ENCODE results near the gene LCN10. TPM values are rescaled to one million over a fixed set of nuclear protein-coding genes. Genes with fewer than 3 reads are reported as not detected.

LCN10 gene
- total RNA-seq, 4 donors from 2014 or later: 0.96 to 33.6 (median 3.3) TPM

GRCh38 chr9:136726118-136726517 is 16.6 kb downstream of the LCN10 start:
- DNase-seq: no peak
- H3K4me1 ChIP-seq: peaks cover 15 to 40% (median 29%) of the 10 kb centered on the region in 4 donors
- H3K4me3 ChIP-seq: peak overlapping the region in 1 of 4 donors; percentile 90
- in situ Hi-C loops (cut with MboI; ENCODE audit: low pct_ligation_motif_present in 1 of 4, low pct_unique_long_range_greater_than_20kb in 1 of 4, low sequenced_read_pairs in 3 of 4): no loop called here
- intact Hi-C loops (cut with DNase I; ENCODE audit: low total_unique reads): loop anchor here (5.0 kb wide), 1 partner anchor 39 kb away; the partner anchor contains the start of gene AGPAT2
- H3K9me3 ChIP-seq: no peaks in the 10 kb centered on the region
- H3K27me3 ChIP-seq: no peaks in the 10 kb centered on the region
- H3K27ac ChIP-seq: peak overlapping the region in 1 of 4 donors; percentile 85
- WGBS, 2 donors (ENCODE audit: low coverage in 1 of 2): 75% methylated on average over 16 of the region's 16 CpGs; no CpG with 5 or more reads in 1 of the 2 donors
- TF ChIP-seq POLR2AphosphoS5 (IDR thresholded peaks at IDR 0.05): no peak
- no peak for TF ChIP-seq EP300 (IDR thresholded peaks at IDR 0.05; ENCODE audit: low read depth)
- no peak for TF ChIP-seq CTCF (IDR thresholded peaks at IDR 0.05)
- no peak for TF ChIP-seq POLR2A (IDR thresholded peaks at IDR 0.05)
- peaks cover 0 to 22% (median 9%) of the 10 kb centered on the region in 4 donors for H3K36me3 ChIP-seq

GRCh38 chr9:136725612-136726011 is 17.1 kb downstream of the LCN10 start:
- no peak for DNase-seq
- no peaks in the 10 kb centered on the region for H3K27me3 ChIP-seq
- peak overlapping the region in 1 of 4 donors; percentile 90 for H3K4me3 ChIP-seq
- in situ Hi-C loops (cut with MboI; ENCODE audit: low pct_ligation_motif_present in 1 of 4, low pct_unique_long_range_greater_than_20kb in 1 of 4, low sequenced_read_pairs in 3 of 4): no loop called here
- WGBS, 2 donors (ENCODE audit: low coverage in 1 of 2): 78% methylated on average over 10 of the region's 10 CpGs; no CpG with 5 or more reads in 1 of the 2 donors
- peaks cover 0 to 22% (median 9%) of the 10 kb centered on the region in 4 donors for H3K36me3 ChIP-seq
- H3K9me3 ChIP-seq: no peaks in the 10 kb centered on the region
- TF ChIP-seq POLR2AphosphoS5 (IDR thresholded peaks at IDR 0.05): no peak
- TF ChIP-seq CTCF (IDR thresholded peaks at IDR 0.05): no peak
- no peak for TF ChIP-seq EP300 (IDR thresholded peaks at IDR 0.05; ENCODE audit: low read depth)
- no peak for TF ChIP-seq POLR2A (IDR thresholded peaks at IDR 0.05)
- H3K4me1 ChIP-seq: peaks cover 15 to 45% (median 32%) of the 10 kb centered on the region in 4 donors
- intact Hi-C loops (cut with DNase I; ENCODE audit: low total_unique reads): loop anchor here (5.0 kb wide), 1 partner anchor 38 kb away; the partner anchor contains the start of gene AGPAT2
- no peak overlapping the region for H3K27ac ChIP-seq

- Histone ChIP-seq H3K27ac (no peak overlapping the region), H3K36me3 (peaks cover 0 to 22% (median 9%) of the 10 kb centered on the region in 4 donors), H3K27me3 (no peaks in the 10 kb centered on the region), H3K9me3 (no peaks in the 10 kb centered on the region), H3K4me1 (peaks cover 15 to 52% (median 39%) of the 10 kb centered on the region in 4 donors), H3K4me3 (no peak overlapping the region)
- intact Hi-C loops (cut with DNase I; ENCODE audit: low total_unique reads) (loop anchor here (5.0 kb wide), 1 partner anchor 37 kb away; the partner anchor contains the start of gene AGPAT2), in situ Hi-C loops (cut with MboI; ENCODE audit: low pct_ligation_motif_present in 1 of 4, low pct_unique_long_range_greater_than_20kb in 1 of 4, low sequenced_read_pairs in 3 of 4) (no loop called here)
- no peak for DNase-seq
- 77 to 86% methylated on average over 2 to 7 of the region's 7 CpGs for WGBS, 2 donors (ENCODE audit: low coverage in 1 of 2)
- TF ChIP-seq CTCF (IDR thresholded peaks at IDR 0.05) (no peak), EP300 (IDR thresholded peaks at IDR 0.05; ENCODE audit: low read depth) (no peak), POLR2A (IDR thresholded peaks at IDR 0.05) (no peak), POLR2AphosphoS5 (IDR thresholded peaks at IDR 0.05) (no peak)
These were observed 18.0 kb downstream of the LCN10 start for GRCh38 chr9:136724772-136725171.

- 91% methylated on average over 8 of the region's 8 CpGs; no CpG with 5 or more reads in 1 of the 2 donors for WGBS, 2 donors (ENCODE audit: low coverage in 1 of 2)
- peaks cover 19 to 48% (median 42%) of the 10 kb centered on the region in 4 donors for H3K4me1 ChIP-seq
- peaks cover 0 to 22% (median 9%) of the 10 kb centered on the region in 4 donors for H3K36me3 ChIP-seq
- H3K9me3 ChIP-seq: no peaks in the 10 kb centered on the region
- intact Hi-C loops (cut with DNase I; ENCODE audit: low total_unique reads): no loop called here
- no peak overlapping the region for H3K27ac ChIP-seq
- TF ChIP-seq EP300 (IDR thresholded peaks at IDR 0.05; ENCODE audit: low read depth) (no peak), CTCF (IDR thresholded peaks at IDR 0.05) (no peak), POLR2A (IDR thresholded peaks at IDR 0.05) (no peak), POLR2AphosphoS5 (IDR thresholded peaks at IDR 0.05) (no peak)
- no peak overlapping the region for H3K4me3 ChIP-seq
- DNase-seq: no peak
- peaks cover 6% of the 10 kb centered on the region for H3K27me3 ChIP-seq
- in situ Hi-C loops (cut with MboI; ENCODE audit: low pct_ligation_motif_present in 1 of 4, low pct_unique_long_range_greater_than_20kb in 1 of 4, low sequenced_read_pairs in 3 of 4): no loop called here
These were observed 18.8 kb downstream of the LCN10 start for GRCh38 chr9:136723989-136724388.

Measured in transverse colon (tissue), 4 donors.